Endodermal cell (in vitro differentiated cells): ENCODE data around the gene TMEM147. TPM values are rescaled to one million over a fixed set of nuclear protein-coding genes. Genes with fewer than 3 reads are reported as not detected.

Experiments used
- DNase-seq: peaks from one replicate; pipeline ENCODE4 v3.0.0-alpha.2; 2017
- H3K27ac ChIP-seq: 2 replicates; pipeline ENCODE4 v1.5.1; 2013; ENCODE audit warnings: mild to moderate bottlenecking, low read depth, low read length, moderate library complexity
- H3K27me3 ChIP-seq: 2 replicates; pipeline ENCODE4 v1.6.1; 2013; ENCODE audit warnings: mild to moderate bottlenecking, low read length, moderate library complexity; ENCODE audit not compliant: insufficient read depth, control insufficient read depth, poor library complexity, severe bottlenecking
- H3K36me3 ChIP-seq: 2 replicates; pipeline ENCODE4 v1.7.0; 2013; ENCODE audit warnings: mild to moderate bottlenecking, low read length, moderate library complexity; ENCODE audit not compliant: control insufficient read depth, insufficient read depth
- H3K4me1 ChIP-seq: one replicate; pipeline ENCODE4 v1.7.0; 2013; ENCODE audit warnings: low read length; ENCODE audit not compliant: control insufficient read depth, insufficient read depth
- H3K4me3 ChIP-seq: 2 replicates; pipeline ENCODE4 v1.5.1; 2013; ENCODE audit warnings: mild to moderate bottlenecking, low read length, moderate library complexity
- H3K9ac ChIP-seq: 2 replicates; pipeline ENCODE4 v1.6.1; 2013; ENCODE audit warnings: mild to moderate bottlenecking, low read length, moderate library complexity; ENCODE audit not compliant: poor library complexity, severe bottlenecking; ENCODE audit errors: extremely low read depth
- H3K9me3 ChIP-seq: 2 replicates; pipeline ENCODE4 v1.6.1; 2013; ENCODE audit warnings: mild to moderate bottlenecking, low read length, moderate library complexity; ENCODE audit not compliant: control insufficient read depth
- H3K27ac Mint-ChIP-seq: 2 replicates; pipeline ENCODE4 v1.8.0; 2020; ENCODE audit warnings: mixed read lengths
- H3K27me3 Mint-ChIP-seq: 2 replicates; pipeline ENCODE4 v1.8.0; 2021; ENCODE audit warnings: mild to moderate bottlenecking, mixed read lengths; ENCODE audit not compliant: insufficient read depth
- H3K36me3 Mint-ChIP-seq: 2 replicates; pipeline ENCODE4 v1.8.0; 2020; ENCODE audit warnings: low read depth, mixed read lengths
- H3K4me1 Mint-ChIP-seq: 2 replicates; pipeline ENCODE4 v1.8.0; 2020; ENCODE audit warnings: mixed read lengths
- H3K4me3 Mint-ChIP-seq: 2 replicates; pipeline ENCODE4 v1.8.0; 2020; ENCODE audit warnings: mild to moderate bottlenecking, moderate library complexity, mixed read lengths
- H3K9me3 Mint-ChIP-seq: 2 replicates; pipeline ENCODE4 v1.8.0; 2020; ENCODE audit warnings: mild to moderate bottlenecking, mixed read lengths
- CTCF ChIP-seq: fragments of 200-600 bp; sonication (generic); conservative IDR thresholded peaks from 2 replicates; pipeline ENCODE4 v1.5.0; 2021; ENCODE audit warnings: antibody characterized with exemption, mild to moderate bottlenecking
- WGBS, 2 experiments: methylation state at CpG; one replicate each; pipeline versions ENCODE4 v1.1.5 to v1.1.7; 2013; ENCODE audit warnings: missing lambda C conversion rate in 2 of 2, mixed read lengths in 1 of 2; ENCODE audit not compliant: insufficient coverage in 1 of 2, insufficient read length in 1 of 2; 5-methylcytosine and 5-hydroxymethylcytosine counted together
- total RNA-seq, 2 donors: library from RNA; stranded (reverse); fragmentation: NEBNext Ultra II Directional in 1 of 2; extraction: Animal tissue kit (Norgen Biotek cat#: 25700) in 1 of 2; gene quantifications; 2 replicates in 1 of 2; 3 replicates in 1 of 2; pipeline ENCODE4 v1.2.1, GENCODE V29; 2021

The TMEM147 gene
- total RNA-seq, 2 donors from 2014 or later: 109 to 119 TPM

DNA sequence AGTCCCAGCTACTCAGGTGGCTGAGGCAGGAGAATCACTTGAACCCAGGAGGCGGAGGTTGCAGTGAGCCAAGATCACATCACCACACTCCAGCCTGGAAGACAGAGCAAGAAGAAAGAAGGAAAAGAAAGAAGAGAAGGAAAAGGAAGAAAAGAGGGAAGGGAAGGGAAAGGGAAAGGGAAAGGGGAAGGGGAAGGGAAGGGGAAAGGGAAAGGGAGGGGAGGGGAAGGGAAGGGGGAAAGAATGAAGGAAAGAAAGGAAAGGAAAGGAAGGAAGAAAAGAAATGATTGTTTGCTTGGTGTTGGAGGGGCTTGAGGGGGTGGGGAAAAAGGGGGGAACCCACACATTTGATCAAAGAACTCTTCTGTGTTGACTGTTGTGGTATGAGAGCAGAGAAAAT lies 50.5 kb downstream of the TMEM147 start:
- no peak overlapping the region for H3K9ac ChIP-seq
- H3K4me3 ChIP-seq: no peak overlapping the region
- H3K4me3 Mint-ChIP-seq: no peak overlapping the region
- H3K36me3 ChIP-seq: no peaks in the 10 kb centered on the region
- H3K4me1 Mint-ChIP-seq: no peaks in the 10 kb centered on the region
- peaks cover 4% of the 10 kb centered on the region for H3K27me3 Mint-ChIP-seq
- no peak for DNase-seq
- no peaks in the 10 kb centered on the region for H3K9me3 Mint-ChIP-seq
- H3K27ac Mint-ChIP-seq: no peak overlapping the region
- no peak overlapping the region for H3K27ac ChIP-seq
- H3K9me3 ChIP-seq: no peaks in the 10 kb centered on the region
- H3K36me3 Mint-ChIP-seq: no peaks in the 10 kb centered on the region
- 100% methylated on average over 1 of the region's 1 CpG for WGBS, 2 experiments
- no peaks in the 10 kb centered on the region for H3K27me3 ChIP-seq
- TF ChIP-seq CTCF: no peak
- H3K4me1 ChIP-seq: no peaks in the 10 kb centered on the region

GRCh38 chr19:35596366-35596999 lies 51.1 kb downstream of the TMEM147 start:
- Mint-ChIP-seq H3K27ac (no peak overlapping the region), H3K4me1 (no peaks in the 10 kb centered on the region), H3K27me3 (peaks cover 4% of the 10 kb centered on the region), H3K4me3 (no peak overlapping the region), H3K9me3 (no peaks in the 10 kb centered on the region), H3K36me3 (no peaks in the 10 kb centered on the region)
- no peaks in the 10 kb centered on the region for H3K4me1 ChIP-seq
- H3K27ac ChIP-seq: no peak overlapping the region
- no peak for TF ChIP-seq CTCF
- no peaks in the 10 kb centered on the region for H3K27me3 ChIP-seq
- 95 to 96% methylated on average over 4 of the region's 4 CpGs for WGBS, 2 experiments
- no peak overlapping the region for H3K4me3 ChIP-seq
- H3K9ac ChIP-seq: no peak overlapping the region
- H3K9me3 ChIP-seq: no peaks in the 10 kb centered on the region
- H3K36me3 ChIP-seq: no peaks in the 10 kb centered on the region
- DNase-seq: peak; percentile 64

Other genes starting within 250 kb of the TMEM147 start
- not detected for gene CD22, start 216.4 kb upstream of the TMEM147 start, total RNA-seq
- gene FFAR1, start 197.7 kb upstream of the TMEM147 start, total RNA-seq: not detected
- gene FFAR3, start 187.2 kb upstream of the TMEM147 start, total RNA-seq: not detected
- not detected for gene GPR42, start 174.6 kb upstream of the TMEM147 start, total RNA-seq
- gene FFAR2, start 97.4 kb upstream of the TMEM147 start, total RNA-seq: not detected
- gene KRTDAP, start 55.2 kb upstream of the TMEM147 start, total RNA-seq: 1 to 10 TPM; 3.4 to 4.2 TPM
- gene DMKN, start 32.0 kb upstream of the TMEM147 start, total RNA-seq: 100 to 1,000 TPM; 430 to 451 TPM
- not detected for gene SBSN, start 17.3 kb upstream of the TMEM147 start, total RNA-seq
- not detected for gene GAPDHS, start 12.2 kb upstream of the TMEM147 start, total RNA-seq
- under 1 TPM in 1 of 2 donors, not detected in 1; 0.18 TPM for gene ATP4A, start 18.0 kb downstream of the TMEM147 start, total RNA-seq
- not detected for gene PMIS2, start 40.5 kb downstream of the TMEM147 start, total RNA-seq
- 10 to 100 TPM; 32.4 to 33.7 TPM for gene HAUS5, start 67.1 kb downstream of the TMEM147 start, total RNA-seq
- 10 to 100 TPM; 81.1 to 89.2 TPM for gene RBM42, start 83.4 kb downstream of the TMEM147 start, total RNA-seq
- gene ETV2, start 96.1 kb downstream of the TMEM147 start, total RNA-seq: 1 to 10 TPM; 1.2 to 1.3 TPM
- 100 to 1,000 TPM; 401 to 445 TPM for gene COX6B1, start 102.7 kb downstream of the TMEM147 start, total RNA-seq
- under 1 TPM; 0.37 to 0.46 TPM for gene UPK1A, start 120.9 kb downstream of the TMEM147 start, total RNA-seq
- not detected for gene ZBTB32, start 158.9 kb downstream of the TMEM147 start, total RNA-seq
- 10 to 100 TPM; 48.1 to 54.0 TPM for gene KMT2B, start 172.4 kb downstream of the TMEM147 start, total RNA-seq
- 1 to 10 TPM; 4.6 to 7.1 TPM for gene IGFLR1, start 196.8 kb downstream of the TMEM147 start, total RNA-seq
- gene U2AF1L4, start 199.8 kb downstream of the TMEM147 start, total RNA-seq: 10 to 100 TPM; 17.3 to 23.2 TPM
- gene PSENEN, start 200.0 kb downstream of the TMEM147 start, total RNA-seq: 100 to 1,000 TPM; 101 to 109 TPM
- gene LIN37, start 202.9 kb downstream of the TMEM147 start, total RNA-seq: 1 to 10 TPM; 6.6 to 7.6 TPM
- under 1 TPM; 0.33 to 0.90 TPM for gene HSPB6, start 211.4 kb downstream of the TMEM147 start, total RNA-seq
- 10 to 100 TPM; 37.8 to 45.4 TPM for gene PROSER3, start 212.6 kb downstream of the TMEM147 start, total RNA-seq
- 10 to 100 TPM; 12.7 to 15.0 TPM for gene ARHGAP33, start 229.9 kb downstream of the TMEM147 start, total RNA-seq